ENCODE results near the gene SYNDIG1. TPM values are rescaled to one million over a fixed set of nuclear protein-coding genes. Genes with fewer than 3 reads are reported as not detected.

SYNDIG1 gene
- total RNA-seq, 2 experiments from 2014 or later: not detected

DNA sequence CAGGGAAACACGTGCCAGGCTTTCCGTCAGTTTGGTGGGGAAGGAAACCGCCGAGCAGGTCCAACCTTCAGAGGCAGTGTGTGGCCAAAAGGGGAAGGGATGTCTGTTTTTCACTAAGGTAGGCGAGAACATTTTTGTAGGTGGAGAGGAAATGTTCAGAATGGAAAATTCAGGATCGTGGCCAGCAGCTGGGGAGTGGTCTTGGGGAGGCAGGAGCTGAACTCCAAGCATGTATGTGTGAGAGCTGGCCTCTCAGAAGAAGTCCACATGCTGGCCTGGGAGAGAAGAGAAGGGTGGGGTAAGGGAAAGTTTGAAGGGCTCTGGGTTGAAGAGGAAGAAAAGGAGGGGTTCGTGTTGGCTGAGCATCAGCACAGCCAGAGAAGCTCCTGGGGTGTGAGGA, 74.9 kb downstream of the SYNDIG1 start:
- TF ChIP-seq, protein P1, sequence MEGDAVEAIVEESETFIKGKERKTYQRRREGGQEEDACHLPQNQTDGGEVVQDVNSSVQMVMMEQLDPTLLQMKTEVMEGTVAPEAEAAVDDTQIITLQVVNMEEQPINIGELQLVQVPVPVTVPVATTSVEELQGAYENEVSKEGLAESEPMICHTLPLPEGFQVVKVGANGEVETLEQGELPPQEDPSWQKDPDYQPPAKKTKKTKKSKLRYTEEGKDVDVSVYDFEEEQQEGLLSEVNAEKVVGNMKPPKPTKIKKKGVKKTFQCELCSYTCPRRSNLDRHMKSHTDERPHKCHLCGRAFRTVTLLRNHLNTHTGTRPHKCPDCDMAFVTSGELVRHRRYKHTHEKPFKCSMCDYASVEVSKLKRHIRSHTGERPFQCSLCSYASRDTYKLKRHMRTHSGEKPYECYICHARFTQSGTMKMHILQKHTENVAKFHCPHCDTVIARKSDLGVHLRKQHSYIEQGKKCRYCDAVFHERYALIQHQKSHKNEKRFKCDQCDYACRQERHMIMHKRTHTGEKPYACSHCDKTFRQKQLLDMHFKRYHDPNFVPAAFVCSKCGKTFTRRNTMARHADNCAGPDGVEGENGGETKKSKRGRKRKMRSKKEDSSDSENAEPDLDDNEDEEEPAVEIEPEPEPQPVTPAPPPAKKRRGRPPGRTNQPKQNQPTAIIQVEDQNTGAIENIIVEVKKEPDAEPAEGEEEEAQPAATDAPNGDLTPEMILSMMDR (conservative IDR thresholded peaks at IDR 0.05; ENCODE audit: low read length): no peak
- H3K79me2 ChIP-seq (ENCODE audit: insufficient read depth, low read depth, low read length): no peaks in the 10 kb centered on the region
- H3K9me2 ChIP-seq (ENCODE audit: insufficient read depth, low read length): no peaks in the 10 kb centered on the region
- ChIA-PET POLR2A (no interaction called here), CTCF (ENCODE audit: unreplicated experiment) (no interaction called here)
- H3K4me3 ChIP-seq (ENCODE audit: low read depth, low read length, poor library complexity, severe bottlenecking): no peak overlapping the region
- H3K4me2 ChIP-seq (ENCODE audit: low read length): no peak overlapping the region
- DNase-seq (ENCODE audit: low spot score): no peak
- H2AFZ ChIP-seq (ENCODE audit: low read length): no peak overlapping the region
- H4K20me1 ChIP-seq (ENCODE audit: insufficient read depth, low read length): no peaks in the 10 kb centered on the region
- intact Hi-C loops (cut with micrococcal nuclease; ENCODE audit: unreplicated experiment): no loop called here
- H3K4me1 ChIP-seq (ENCODE audit: insufficient read depth, low read length, poor library complexity, severe bottlenecking): no peaks in the 10 kb centered on the region
- H3K9me3 ChIP-seq (ENCODE audit: low read length): no peaks in the 10 kb centered on the region
- H3K36me3 ChIP-seq (ENCODE audit: insufficient read depth, low read length): no peaks in the 10 kb centered on the region
- BruUV-seq (replicated peaks): no TSS peak
- H3K27ac ChIP-seq (ENCODE audit: low read depth, low read length, poor library complexity, severe bottlenecking): no peak overlapping the region

DNA sequence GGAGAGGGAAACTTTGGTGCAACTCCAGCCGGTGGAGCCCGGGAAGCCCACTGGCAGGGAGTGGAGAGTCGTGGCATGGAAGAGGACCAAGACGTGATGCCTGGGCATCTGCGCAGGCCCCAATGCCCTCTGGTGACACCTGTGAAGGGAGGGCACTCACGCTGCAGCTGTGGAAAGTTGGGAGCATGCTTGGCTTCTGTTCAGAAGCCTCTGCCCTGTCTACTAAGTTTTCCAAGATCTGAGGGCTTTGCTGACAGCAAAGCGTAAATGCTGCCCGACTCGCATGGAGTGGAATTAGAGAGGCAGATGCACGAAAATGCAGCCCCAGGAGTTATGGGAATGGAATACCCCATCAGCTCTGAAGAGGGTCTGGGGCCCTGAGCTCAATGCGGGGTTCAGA, 75.7 kb downstream of the SYNDIG1 start:
- Histone ChIP-seq H4K20me1 (ENCODE audit: insufficient read depth, low read length) (no peaks in the 10 kb centered on the region), H3K27ac (ENCODE audit: low read depth, low read length, poor library complexity, severe bottlenecking) (no peak overlapping the region), H3K4me2 (ENCODE audit: low read length) (no peak overlapping the region), H3K79me2 (ENCODE audit: insufficient read depth, low read depth, low read length) (no peaks in the 10 kb centered on the region), H3K9me2 (ENCODE audit: insufficient read depth, low read length) (no peaks in the 10 kb centered on the region), H3K36me3 (ENCODE audit: insufficient read depth, low read length) (no peaks in the 10 kb centered on the region), H3K9me3 (ENCODE audit: low read length) (no peaks in the 10 kb centered on the region), H3K4me3 (ENCODE audit: low read depth, low read length, poor library complexity, severe bottlenecking) (no peak overlapping the region), H2AFZ (ENCODE audit: low read length) (no peak overlapping the region), H3K4me1 (ENCODE audit: insufficient read depth, low read length, poor library complexity, severe bottlenecking) (no peaks in the 10 kb centered on the region)
- BruUV-seq (replicated peaks): no TSS peak
- ChIA-PET CTCF (ENCODE audit: unreplicated experiment) (no interaction called here), POLR2A (no interaction called here)
- DNase-seq (ENCODE audit: low spot score): no peak
- no peak for TF ChIP-seq EZH2phosphoT487 (IDR thresholded peaks at IDR 0.05; ENCODE audit: borderline replicate concordance, low read depth, low read length)
- TF ChIP-seq, protein P1 (conservative IDR thresholded peaks at IDR 0.05; ENCODE audit: low read length): no peak
- intact Hi-C loops (cut with micrococcal nuclease; ENCODE audit: unreplicated experiment): no loop called here

GRCh38 chr20:24546232-24546892, 76.9 kb downstream of the SYNDIG1 start:
- POLR2A ChIA-PET: interaction anchor here (0.6 kb wide), 2 partner anchors 89 to 1885 kb away, joined by 3 to 4 read pairs; no protein-coding TSS in a partner anchor
- DNase-seq (ENCODE audit: low spot score): no peak
- CTCF ChIA-PET (ENCODE audit: unreplicated experiment): no interaction called here
- Histone ChIP-seq H2AFZ (ENCODE audit: low read length) (no peak overlapping the region), H3K4me2 (ENCODE audit: low read length) (no peak overlapping the region), H3K79me2 (ENCODE audit: insufficient read depth, low read depth, low read length) (no peaks in the 10 kb centered on the region), H3K36me3 (ENCODE audit: insufficient read depth, low read length) (no peaks in the 10 kb centered on the region), H3K4me3 (ENCODE audit: low read depth, low read length, poor library complexity, severe bottlenecking) (no peak overlapping the region), H4K20me1 (ENCODE audit: insufficient read depth, low read length) (no peaks in the 10 kb centered on the region), H3K9me2 (ENCODE audit: insufficient read depth, low read length) (no peaks in the 10 kb centered on the region), H3K4me1 (ENCODE audit: insufficient read depth, low read length, poor library complexity, severe bottlenecking) (no peaks in the 10 kb centered on the region), H3K9me3 (ENCODE audit: low read length) (no peaks in the 10 kb centered on the region), H3K27ac (ENCODE audit: low read depth, low read length, poor library complexity, severe bottlenecking) (no peak overlapping the region)
- no TSS peak for BruUV-seq (replicated peaks)
- intact Hi-C loops (cut with micrococcal nuclease; ENCODE audit: unreplicated experiment): no loop called here
- no peak for TF ChIP-seq EZH2phosphoT487 (IDR thresholded peaks at IDR 0.05; ENCODE audit: borderline replicate concordance, low read depth, low read length)
- TF ChIP-seq, protein P1 (conservative IDR thresholded peaks at IDR 0.05; ENCODE audit: low read length): no peak
